Transverse colon (tissue), 4 donors: ENCODE results near the gene CLEC12A.

Experiments used
- EP300 ChIP-seq: sonication (generic); formaldehyde crosslinking; IDR thresholded peaks from one replicate; pipeline ENCODE4 v1.6.1; 2017; ENCODE audit warnings: antibody characterized with exemption, low read depth
- POLR2A ChIP-seq: fragments of 450-650 bp; IDR thresholded peaks from one replicate; pipeline ENCODE4 v1.6.1; 2016; ENCODE audit warnings: antibody characterized with exemption, mild to moderate bottlenecking, moderate library complexity
- POLR2AphosphoS5 ChIP-seq, 3 donors: sonication (generic); formaldehyde crosslinking; IDR thresholded peaks; one replicate each; pipeline ENCODE4 v1.6.1; 2016; ENCODE audit warnings: antibody characterized with exemption in 3 of 3
- TF ChIP-seq, protein P1 (sequence below), 5 experiments: fragments of 200-600 bp in 3 of 5; fragments of 450-650 bp in 2 of 5; sonication (generic) in 3 of 5; IDR thresholded peaks; 1 replicate in 2 of 5; 2 replicates in 3 of 5; pipeline ENCODE4 v1.5.1; 2016 to 2017; ENCODE audit warnings: antibody characterized with exemption in 5 of 5, inconsistent platforms in 3 of 5, mild to moderate bottlenecking in 2 of 5, moderate library complexity in 1 of 5

DNA sequence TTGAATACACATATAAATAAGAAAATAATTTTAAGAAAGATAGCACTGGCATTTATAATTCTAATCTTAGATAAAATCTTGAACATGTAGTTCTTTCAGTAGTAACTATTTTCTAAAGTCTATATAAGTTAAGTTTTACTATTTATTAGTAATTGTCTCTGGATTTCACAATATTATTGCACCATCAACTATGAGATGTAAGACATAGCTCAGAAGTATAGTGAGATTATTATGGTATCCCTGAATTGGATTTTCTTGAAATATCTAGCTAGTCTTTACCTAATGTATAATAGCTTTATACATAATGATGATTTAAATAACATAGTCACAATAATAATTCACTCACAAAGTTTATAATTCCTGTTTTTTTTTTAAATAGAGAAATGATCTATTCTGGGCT lies 6.7 kb downstream of the CLEC12A start:
- TF ChIP-seq POLR2A (no peak), POLR2AphosphoS5 (IDR thresholded peaks at IDR 0.05) (no peak), EP300 (no peak)
- TF ChIP-seq, protein P1, sequence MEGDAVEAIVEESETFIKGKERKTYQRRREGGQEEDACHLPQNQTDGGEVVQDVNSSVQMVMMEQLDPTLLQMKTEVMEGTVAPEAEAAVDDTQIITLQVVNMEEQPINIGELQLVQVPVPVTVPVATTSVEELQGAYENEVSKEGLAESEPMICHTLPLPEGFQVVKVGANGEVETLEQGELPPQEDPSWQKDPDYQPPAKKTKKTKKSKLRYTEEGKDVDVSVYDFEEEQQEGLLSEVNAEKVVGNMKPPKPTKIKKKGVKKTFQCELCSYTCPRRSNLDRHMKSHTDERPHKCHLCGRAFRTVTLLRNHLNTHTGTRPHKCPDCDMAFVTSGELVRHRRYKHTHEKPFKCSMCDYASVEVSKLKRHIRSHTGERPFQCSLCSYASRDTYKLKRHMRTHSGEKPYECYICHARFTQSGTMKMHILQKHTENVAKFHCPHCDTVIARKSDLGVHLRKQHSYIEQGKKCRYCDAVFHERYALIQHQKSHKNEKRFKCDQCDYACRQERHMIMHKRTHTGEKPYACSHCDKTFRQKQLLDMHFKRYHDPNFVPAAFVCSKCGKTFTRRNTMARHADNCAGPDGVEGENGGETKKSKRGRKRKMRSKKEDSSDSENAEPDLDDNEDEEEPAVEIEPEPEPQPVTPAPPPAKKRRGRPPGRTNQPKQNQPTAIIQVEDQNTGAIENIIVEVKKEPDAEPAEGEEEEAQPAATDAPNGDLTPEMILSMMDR (IDR thresholded peaks at IDR 0.05): no peak
